ENCODE results near the gene TBC1D8.
A peak's percentile ranks its signal among the peaks of the same experiment; 100 is the strongest.

TBC1D8 gene

GRCh38 chr2:101145406-101145805 lies 5.8 kb downstream of the TBC1D8 start:
- TF ChIP-seq CTCF (IDR thresholded peaks at IDR 0.05) (no peak), ZFX (IDR thresholded peaks at IDR 0.05; ENCODE audit: borderline replicate concordance) (no peak)
- no peak overlapping the region for H3K27ac ChIP-seq

- H3K27ac ChIP-seq = no peak overlapping the region
Measured at GRCh38 chr2:101142163-101142562, 9.0 kb downstream of the TBC1D8 start.

GRCh38 chr2:101140978-101141655 lies 10.1 kb downstream of the TBC1D8 start:
- no peak overlapping the region for H3K27ac ChIP-seq
- TF ChIP-seq ZFX (IDR thresholded peaks at IDR 0.05; ENCODE audit: borderline replicate concordance) = no peak
- no peak for TF ChIP-seq CTCF (IDR thresholded peaks at IDR 0.05)

More at GRCh38 chr2:101142163-101142562, 9.0 kb downstream of the TBC1D8 start:
- TF ChIP-seq ZFX (IDR thresholded peaks at IDR 0.05; ENCODE audit: borderline replicate concordance) (no peak), CTCF (IDR thresholded peaks at IDR 0.05) (no peak)

GRCh38 chr2:101140237-101140636 lies 10.9 kb downstream of the TBC1D8 start:
- no peak overlapping the region for H3K27ac ChIP-seq
- TF ChIP-seq CTCF (IDR thresholded peaks at IDR 0.05) (no peak), ZFX (IDR thresholded peaks at IDR 0.05; ENCODE audit: borderline replicate concordance) (no peak)

GRCh38 chr2:101139495-101139894 lies 11.7 kb downstream of the TBC1D8 start:
- no peak overlapping the region for H3K27ac ChIP-seq
- TF ChIP-seq CTCF (IDR thresholded peaks at IDR 0.05) (no peak), ZFX (IDR thresholded peaks at IDR 0.05; ENCODE audit: borderline replicate concordance) (no peak)

GRCh38 chr2:101135412-101136296 lies 15.5 kb downstream of the TBC1D8 start:
- H3K27ac ChIP-seq = peak overlapping the region; percentile 90
- TF ChIP-seq ZFX (IDR thresholded peaks at IDR 0.05; ENCODE audit: borderline replicate concordance) (no peak), CTCF (IDR thresholded peaks at IDR 0.05) (no peak)
